GM08714 (cell line): ENCODE data around the gene COL21A1.

ENCODE experiments used
- H3K4me3 ChIP-seq: fragments of 200-500 bp; sonication (Bioruptor generic); 2 replicates; pipeline ENCODE4 v1.5.1; 2014; ENCODE audit warnings: mild to moderate bottlenecking, low read length, inconsistent platforms
- ZNF274 ChIP-seq: IDR thresholded peaks from 2 replicates; pipeline ENCODE4 v1.6.1; 2012; ENCODE audit warnings: mild to moderate bottlenecking, low read depth, low read length

COL21A1 gene

DNA sequence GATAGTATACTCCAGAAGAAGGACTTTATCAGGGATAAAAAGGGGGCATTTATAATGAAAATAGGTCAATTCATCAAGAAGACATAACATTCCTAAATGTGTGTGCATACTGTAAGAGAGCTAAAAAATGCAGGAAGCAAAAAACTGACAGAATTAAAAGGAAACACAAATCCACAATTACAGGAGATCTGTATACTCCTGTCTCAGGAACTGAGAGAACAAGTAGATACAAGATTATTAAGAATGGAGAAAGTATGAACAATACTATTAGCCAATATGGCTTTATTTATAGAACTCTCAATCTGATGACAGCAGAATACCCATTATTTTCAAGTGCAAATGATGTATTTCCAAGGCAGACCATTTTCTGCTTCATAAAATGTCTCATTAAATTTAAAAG is 204.3 kb downstream of the COL21A1 start:
- H3K4me3 ChIP-seq, result no peak overlapping the region
- TF ChIP-seq ZNF274, result no peak

DNA sequence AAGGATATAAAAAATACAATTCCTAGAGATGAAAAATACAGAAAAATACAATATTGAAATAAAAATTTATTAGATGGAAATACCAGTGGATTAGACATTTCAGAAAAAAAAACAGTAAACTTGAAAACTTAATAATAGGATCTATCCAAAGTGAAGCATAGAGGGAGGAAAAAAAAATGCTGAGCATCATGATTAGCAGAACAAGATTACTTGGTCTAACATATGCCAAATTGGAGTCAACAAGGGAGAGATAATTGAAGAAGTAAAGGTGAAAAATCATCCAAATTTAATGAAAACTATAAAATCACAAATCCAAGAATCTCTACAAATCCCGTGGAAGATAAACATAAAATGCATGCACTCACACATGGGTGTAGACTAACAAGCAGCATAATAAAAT is 205.8 kb downstream of the COL21A1 start:
- no peak overlapping the region for H3K4me3 ChIP-seq
- TF ChIP-seq ZNF274, result no peak

DNA sequence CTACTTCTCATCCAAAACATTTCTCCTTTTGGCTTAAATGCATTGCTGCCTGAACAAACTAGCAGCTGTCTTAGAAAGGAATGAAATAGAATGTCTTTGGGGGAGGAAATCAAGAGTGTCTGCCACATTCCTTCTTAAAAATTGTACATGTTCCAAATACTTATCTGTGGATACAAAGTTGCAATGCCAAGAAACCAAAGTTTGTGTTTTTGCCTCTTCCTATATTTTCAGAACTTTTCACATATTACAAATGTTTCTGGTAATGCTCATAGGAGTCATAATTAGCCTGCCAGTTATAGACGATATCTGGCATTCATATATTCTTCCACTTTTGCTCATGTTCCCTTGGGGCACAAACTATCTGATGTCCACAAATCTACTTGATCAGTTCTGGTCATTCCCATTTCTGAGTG is 206.5 kb downstream of the COL21A1 start:
- H3K4me3 ChIP-seq, result no peak overlapping the region
- TF ChIP-seq ZNF274, result no peak

DNA sequence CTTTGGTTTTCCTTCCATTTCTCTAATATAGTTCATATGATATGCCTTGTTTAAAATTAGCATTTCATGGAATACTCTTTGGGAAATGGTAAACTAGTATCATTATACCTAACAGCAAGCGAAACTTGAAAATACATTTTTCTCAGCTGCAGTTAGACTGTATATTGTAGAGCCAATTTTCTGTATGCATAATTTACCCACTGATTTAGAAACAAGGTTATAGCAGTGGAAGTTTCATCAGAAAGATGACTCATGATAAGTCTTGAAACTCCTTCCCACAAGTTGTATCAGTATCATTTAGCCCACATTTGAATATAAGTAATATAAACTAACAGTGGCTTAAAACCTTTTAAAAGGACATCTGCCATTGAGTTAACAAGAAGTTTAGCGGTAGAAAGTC is 207.2 kb downstream of the COL21A1 start:
- H3K4me3 ChIP-seq, result no peak overlapping the region
- no peak for TF ChIP-seq ZNF274

DNA sequence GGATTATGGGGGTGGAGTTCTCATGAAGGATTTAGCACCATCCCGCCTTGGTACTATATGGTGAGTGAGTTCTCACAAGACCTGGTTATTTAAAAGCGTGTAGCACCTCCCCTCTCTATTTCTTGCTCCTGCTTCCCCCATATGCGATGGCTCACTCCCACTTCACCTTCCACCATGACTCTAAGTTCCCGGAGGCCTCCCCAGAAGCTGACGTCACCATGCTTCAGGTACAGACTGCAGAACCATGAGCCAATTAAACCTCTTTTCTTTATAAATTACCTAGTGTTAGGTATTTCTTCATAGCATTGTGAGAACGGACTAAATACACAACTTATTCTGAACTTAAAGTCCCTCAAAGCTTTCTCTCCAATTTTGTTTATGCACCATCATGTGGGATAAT is 208.6 kb downstream of the COL21A1 start:
- TF ChIP-seq ZNF274, result no peak
- H3K4me3 ChIP-seq, result no peak overlapping the region

DNA sequence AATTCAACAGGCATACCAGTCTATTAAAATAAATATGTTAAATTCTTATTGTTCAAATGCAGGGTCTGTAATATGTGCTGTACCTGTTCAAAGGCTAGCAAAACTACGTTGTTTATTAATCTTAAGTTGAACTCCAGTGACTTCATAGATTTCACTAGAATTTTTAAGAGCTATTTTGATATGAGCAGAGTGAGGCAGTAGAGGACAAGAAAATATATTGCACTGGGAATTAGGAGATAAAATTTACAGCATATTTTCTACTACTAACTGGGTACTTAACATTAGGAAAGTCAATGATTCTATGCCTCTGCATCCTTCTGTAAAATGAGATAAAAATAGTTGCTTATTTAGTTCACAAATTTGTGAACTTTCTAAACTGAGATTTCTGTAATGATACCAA is 209.8 kb downstream of the COL21A1 start:
- no peak overlapping the region for H3K4me3 ChIP-seq
- no peak for TF ChIP-seq ZNF274

DNA sequence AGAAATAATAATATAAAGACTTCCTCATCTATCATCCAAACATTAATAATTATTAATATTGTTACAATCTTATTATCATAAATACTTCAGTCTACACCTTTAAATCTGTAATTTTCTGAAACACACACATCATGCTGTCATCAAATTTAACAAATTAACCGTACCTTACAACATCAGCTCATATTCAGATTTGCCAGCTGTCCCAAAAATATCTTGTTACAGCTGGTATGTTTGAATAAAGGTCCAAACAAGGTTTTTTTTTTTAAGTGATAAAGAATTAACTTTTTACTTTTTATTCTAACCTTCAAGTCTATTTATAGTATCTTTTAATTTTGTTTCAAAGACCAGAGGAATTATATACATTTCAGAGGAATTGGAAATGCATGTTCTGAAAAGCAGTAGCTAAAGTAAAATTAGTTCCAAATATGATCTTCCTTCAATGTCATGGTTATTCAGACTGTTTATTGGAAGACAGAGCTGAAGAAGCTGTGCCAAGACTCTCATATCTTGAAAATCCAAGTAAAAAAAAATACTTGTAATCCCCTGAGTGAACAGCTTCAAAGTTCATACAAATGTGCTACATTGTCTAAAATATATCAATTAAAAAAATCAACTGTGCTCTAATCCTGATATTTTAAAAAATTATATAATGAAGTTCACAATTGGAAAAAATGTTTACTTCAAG is 210.3 kb downstream of the COL21A1 start:
- no peak for TF ChIP-seq ZNF274
- no peak overlapping the region for H3K4me3 ChIP-seq

DNA sequence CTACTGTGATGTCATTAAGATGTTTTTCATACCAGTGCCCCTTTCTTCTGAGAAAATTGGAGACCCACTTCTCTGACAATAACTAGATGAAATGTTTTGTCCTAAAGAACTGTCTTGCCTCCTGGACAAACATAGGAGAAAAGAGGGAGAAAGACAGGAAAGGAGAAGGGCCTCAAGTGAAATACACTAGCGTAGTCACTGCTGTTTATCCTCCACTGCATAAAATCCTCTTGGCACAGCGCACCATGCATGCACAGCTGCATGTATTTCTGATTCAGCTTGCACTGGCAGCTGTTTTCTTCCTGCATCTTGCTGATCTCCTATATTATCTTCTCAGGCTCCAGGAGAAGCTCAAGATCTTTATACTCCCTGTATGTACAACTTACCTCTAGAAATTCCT is 214.0 kb downstream of the COL21A1 start:
- no peak for TF ChIP-seq ZNF274
- H3K4me3 ChIP-seq, result no peak overlapping the region

DNA sequence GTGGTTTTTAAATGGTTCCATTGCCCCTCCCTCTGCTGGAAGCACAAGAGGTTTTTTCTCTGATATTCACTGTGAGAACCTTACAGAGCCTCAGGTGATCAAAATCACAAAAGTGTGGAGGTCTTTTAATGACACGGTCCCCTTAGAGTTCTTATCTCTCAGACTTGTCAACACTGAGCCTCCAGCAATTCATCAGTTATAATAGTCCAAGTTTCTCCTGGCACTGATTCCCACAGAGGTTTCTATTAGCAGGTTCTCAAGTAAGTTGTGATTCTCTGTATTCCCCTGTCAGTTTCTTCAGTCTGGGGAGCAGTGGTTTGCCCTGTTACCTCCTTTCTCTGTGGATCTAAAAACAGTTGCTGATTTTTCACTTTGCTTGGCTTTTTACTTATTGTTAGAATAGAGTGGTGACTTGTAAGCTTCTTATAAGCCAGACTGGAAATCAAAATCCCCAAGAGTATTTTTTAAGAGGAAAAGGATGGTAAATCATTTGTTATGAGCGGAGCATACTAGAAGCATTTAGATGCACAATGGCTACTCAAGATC is 214.6 kb downstream of the COL21A1 start:
- no peak overlapping the region for H3K4me3 ChIP-seq
- TF ChIP-seq ZNF274, result no peak

DNA sequence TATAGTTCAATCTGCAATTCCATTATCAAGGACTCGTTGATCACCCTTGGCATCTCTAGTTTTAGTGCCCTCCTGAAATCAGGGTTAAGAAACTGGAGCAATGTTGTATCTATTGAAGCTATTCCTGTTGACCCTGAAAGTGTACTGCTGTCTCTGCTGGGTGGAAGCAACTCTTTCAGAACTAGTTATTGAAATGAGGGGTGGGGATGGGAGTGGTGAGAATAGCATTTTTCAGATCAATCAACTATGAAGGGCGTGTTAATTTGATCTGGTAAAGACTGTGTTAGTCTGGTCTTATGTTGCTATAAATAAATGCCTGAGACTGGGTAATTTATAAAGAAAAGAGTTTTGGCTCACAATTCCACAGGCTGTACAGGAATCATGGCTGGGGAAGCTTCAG is 219.5 kb downstream of the COL21A1 start:
- no peak overlapping the region for H3K4me3 ChIP-seq
- no peak for TF ChIP-seq ZNF274

DNA sequence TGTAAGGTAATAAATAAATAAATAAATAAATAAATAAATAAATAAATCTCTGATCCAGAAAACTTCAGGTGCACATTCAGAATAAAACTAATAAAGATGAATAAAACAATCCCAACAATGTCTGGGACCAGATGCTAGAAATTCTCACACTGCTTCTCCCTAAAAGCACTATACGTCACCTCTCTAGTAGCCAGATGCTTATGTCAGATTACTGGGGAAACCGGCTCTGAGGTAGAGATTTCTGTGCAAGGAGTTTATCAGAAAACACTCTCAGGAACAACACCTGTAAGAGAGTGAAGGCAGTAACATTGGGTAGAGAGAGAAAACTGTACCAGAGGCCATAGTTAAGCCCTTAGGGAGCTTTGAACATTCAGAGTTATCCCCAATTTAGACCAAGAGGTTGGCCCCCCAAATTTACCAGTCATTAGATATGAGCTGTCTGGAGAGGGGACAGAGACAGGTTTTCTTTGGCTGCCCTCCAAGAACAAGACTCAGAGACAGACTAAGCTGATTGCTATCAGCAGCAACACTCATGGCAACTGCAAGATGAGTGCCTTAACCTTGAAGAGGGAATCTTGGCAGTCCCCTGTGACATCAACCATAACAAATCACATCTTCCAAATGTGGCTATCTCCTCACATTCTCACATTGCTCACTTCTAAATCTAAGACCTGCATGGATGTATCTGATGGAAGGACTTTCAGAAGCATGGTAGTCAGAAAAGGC is 220.8 kb downstream of the COL21A1 start:
- H3K4me3 ChIP-seq, result no peak overlapping the region
- no peak for TF ChIP-seq ZNF274

DNA sequence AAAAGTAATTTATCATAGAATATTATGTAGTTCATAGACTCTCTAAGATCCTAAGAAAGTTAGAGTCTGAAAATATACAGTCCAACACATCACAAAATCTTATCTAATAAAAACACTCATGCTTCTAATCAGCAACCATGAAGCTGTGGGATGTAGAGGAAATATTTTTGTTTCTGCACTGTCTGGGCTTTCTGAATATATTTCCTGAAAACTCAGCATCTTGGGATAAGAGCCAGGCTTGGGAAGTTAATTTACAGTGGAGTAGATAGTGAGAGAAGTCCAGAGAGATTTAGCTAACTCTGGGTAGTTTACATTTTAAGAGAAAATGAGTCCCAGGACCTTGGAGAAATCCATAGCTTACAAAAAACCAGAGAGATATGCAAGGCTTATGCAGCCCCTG is 221.6 kb downstream of the COL21A1 start:
- no peak overlapping the region for H3K4me3 ChIP-seq
- no peak for TF ChIP-seq ZNF274

DNA sequence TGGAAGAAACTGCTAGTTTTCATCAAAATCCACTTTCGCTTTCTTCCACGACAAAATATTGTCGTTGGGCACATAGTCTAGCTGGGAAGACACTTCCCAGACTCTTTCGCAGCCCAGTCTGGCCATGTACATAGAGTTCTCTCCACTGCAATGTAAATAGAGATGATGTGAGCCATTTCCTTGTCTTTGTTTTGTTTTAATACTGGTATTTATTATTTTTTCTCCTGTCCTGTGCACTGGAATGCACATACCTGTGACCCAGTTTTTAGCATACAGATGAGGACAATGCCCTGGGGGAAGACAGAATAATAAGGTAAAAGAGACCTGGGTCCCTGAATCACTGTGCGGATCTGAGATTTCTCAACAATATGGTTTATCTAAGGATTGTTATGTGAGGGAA is 222.4 kb downstream of the COL21A1 start:
- no peak for TF ChIP-seq ZNF274
- H3K4me3 ChIP-seq, result no peak overlapping the region

DNA sequence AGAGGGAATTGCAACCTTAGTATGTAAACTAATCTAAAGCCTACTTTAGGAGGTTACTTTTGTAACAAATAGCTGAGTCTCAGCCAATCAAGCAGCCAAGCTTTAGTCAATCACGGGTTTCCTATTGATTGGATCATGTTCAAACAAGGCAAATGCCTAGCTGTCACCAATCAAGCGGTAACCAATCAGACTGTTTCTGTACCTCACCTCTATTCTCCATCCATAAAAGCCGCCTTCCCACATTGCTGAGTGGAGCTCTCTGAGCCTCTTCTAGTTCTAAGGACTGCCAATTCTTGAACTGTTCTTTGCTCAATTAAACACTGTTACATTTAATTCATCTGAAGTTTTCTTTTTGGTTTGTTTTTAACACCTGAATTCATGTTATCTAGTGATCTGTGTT is 223.6 kb downstream of the COL21A1 start:
- no peak overlapping the region for H3K4me3 ChIP-seq

DNA sequence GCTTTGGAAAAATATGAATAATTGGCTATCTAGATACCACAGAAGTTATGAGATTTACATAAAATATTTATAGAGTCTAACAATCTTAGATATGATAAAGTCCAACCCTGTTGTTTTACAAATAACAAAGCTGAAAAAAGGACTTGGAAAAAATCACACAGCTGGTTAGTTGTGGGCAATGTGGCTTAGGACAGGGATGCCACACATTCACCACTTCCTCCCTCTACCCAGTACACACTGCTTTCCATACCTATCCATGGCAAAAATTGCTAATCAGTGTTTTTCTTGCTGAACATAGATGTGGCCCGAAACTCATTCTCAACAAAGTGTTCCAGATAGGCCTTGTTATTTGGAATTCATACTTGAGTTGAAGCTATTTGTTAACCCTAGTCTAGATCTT is 224.7 kb downstream of the COL21A1 start:
- TF ChIP-seq ZNF274, result no peak
- no peak overlapping the region for H3K4me3 ChIP-seq

More for the DNA sequence above, 223.6 kb downstream of the COL21A1 start:
- TF ChIP-seq ZNF274, result no peak
